GM12878 (cell line): Measurements from ENCODE around the gene DOK4. TPM values are rescaled to one million over a fixed set of nuclear protein-coding genes. Genes with fewer than 3 reads are reported as not detected.
A peak's percentile ranks its signal among the peaks of the same experiment; 100 is the strongest.

Experiments used
- CBX3 ChIP-seq: fragments of 200-600 bp; sonication (generic); IDR thresholded peaks from 2 replicates; pipeline ENCODE4 v1.6.1; 2016; ENCODE audit warnings: low read depth, borderline replicate concordance
- GATAD2B ChIP-seq: fragments of 450-650 bp; conservative IDR thresholded peaks from 2 replicates; pipeline ENCODE4 v1.6.1; 2017; ENCODE audit warnings: low read depth, mild to moderate bottlenecking, moderate library complexity
- IKZF1 ChIP-seq: fragments of 450-650 bp; conservative IDR thresholded peaks from 2 replicates; pipeline ENCODE4 v1.6.1; 2017; ENCODE audit warnings: antibody characterized with exemption, mild to moderate bottlenecking
- IKZF2 ChIP-seq, 2 experiments: fragments of 450-650 bp; IDR thresholded peaks; 2 replicates each; pipeline ENCODE4 v1.6.1; 2017; ENCODE audit warnings: mild to moderate bottlenecking in 2 of 2, moderate library complexity in 2 of 2
- KDM1A ChIP-seq: fragments of 200-600 bp; sonication (generic); IDR thresholded peaks from 2 replicates; pipeline ENCODE4 v1.6.1; 2016; ENCODE audit warnings: borderline replicate concordance
- LARP7 ChIP-seq: fragments of 450-650 bp; IDR thresholded peaks from 2 replicates; pipeline ENCODE4 v1.6.1; 2017; ENCODE audit warnings: mild to moderate bottlenecking
- NR2F1 ChIP-seq: fragments of 450-650 bp; conservative IDR thresholded peaks from 2 replicates; pipeline ENCODE4 v1.6.1; 2017; ENCODE audit warnings: mild to moderate bottlenecking
- SMARCA5 ChIP-seq: fragments of 450-650 bp; IDR thresholded peaks from 2 replicates; pipeline ENCODE4 v1.6.1; 2017; ENCODE audit warnings: mild to moderate bottlenecking
- SRF ChIP-seq, 2 experiments: IDR thresholded peaks; 2 replicates each; pipeline ENCODE4 v1.6.1; 2011; ENCODE audit warnings: low read depth in 2 of 2, low read length in 2 of 2, mild to moderate bottlenecking in 1 of 2, moderate library complexity in 1 of 2
- polyA plus RNA-seq, 11 experiments: library from polyadenylated mRNA; depleted of rRNA in 4 of 11; unstranded in 6 of 11; stranded (reverse) in 5 of 11; fragments of >200 nt; fragmentation: Nextera tagmentation in 4 of 11; fragmentation: Illumina TruSeq in 1 of 11; extraction: Ambion mirVana in 4 of 11; extraction: Trizol in 1 of 11; gene quantifications; 1 replicate in 1 of 11; 2 replicates in 10 of 11; pipeline versions ENCODE4 v1.2.1 to v1.2.3, GENCODE V29; 2011 to 2016; ENCODE audit warnings: inconsistent platforms in 2 of 11, missing spikeins in 2 of 11, low read depth in 1 of 11
- total RNA-seq, 4 experiments: library from RNA; depleted of rRNA in 3 of 4; stranded (reverse); fragments of >200 nt in 3 of 4; fragmentation: Illumina TruSeq in 1 of 4; extraction: Trizol in 1 of 4; gene quantifications; 2 replicates each; pipeline versions ENCODE4 v1.2.1 to v1.2.3, GENCODE V29; 2013 to 2021
- TF ChIP-seq, protein P1 (sequence below): fragments of 450-650 bp; IDR thresholded peaks from 2 replicates; pipeline ENCODE4 v1.6.1; 2016; ENCODE audit warnings: mild to moderate bottlenecking
- TF ChIP-seq, protein P2 (sequence below): fragments of 450-650 bp; IDR thresholded peaks from 2 replicates; pipeline ENCODE4 v1.6.1; 2017; ENCODE audit warnings: antibody characterized with exemption, mild to moderate bottlenecking, moderate library complexity
- TF ChIP-seq, protein P3 (sequence below): IDR thresholded peaks from 2 replicates; pipeline ENCODE4 v1.6.1; 2012; ENCODE audit warnings: low read depth, low read length, improper control_type of control experiment
- TF ChIP-seq, protein P4 (sequence below): fragments of 450-650 bp; IDR thresholded peaks from 2 replicates; pipeline ENCODE4 v1.6.1; 2016; ENCODE audit warnings: mild to moderate bottlenecking, moderate library complexity, borderline replicate concordance

DOK4 gene
- total and polyA plus RNA-seq, 10 of the 15 experiments (the other 5 are each of a cell fraction or from before 2014, with no cell fraction given), result 0.20 to 7.0 (median 2.4) TPM; not detected in 1

DNA sequence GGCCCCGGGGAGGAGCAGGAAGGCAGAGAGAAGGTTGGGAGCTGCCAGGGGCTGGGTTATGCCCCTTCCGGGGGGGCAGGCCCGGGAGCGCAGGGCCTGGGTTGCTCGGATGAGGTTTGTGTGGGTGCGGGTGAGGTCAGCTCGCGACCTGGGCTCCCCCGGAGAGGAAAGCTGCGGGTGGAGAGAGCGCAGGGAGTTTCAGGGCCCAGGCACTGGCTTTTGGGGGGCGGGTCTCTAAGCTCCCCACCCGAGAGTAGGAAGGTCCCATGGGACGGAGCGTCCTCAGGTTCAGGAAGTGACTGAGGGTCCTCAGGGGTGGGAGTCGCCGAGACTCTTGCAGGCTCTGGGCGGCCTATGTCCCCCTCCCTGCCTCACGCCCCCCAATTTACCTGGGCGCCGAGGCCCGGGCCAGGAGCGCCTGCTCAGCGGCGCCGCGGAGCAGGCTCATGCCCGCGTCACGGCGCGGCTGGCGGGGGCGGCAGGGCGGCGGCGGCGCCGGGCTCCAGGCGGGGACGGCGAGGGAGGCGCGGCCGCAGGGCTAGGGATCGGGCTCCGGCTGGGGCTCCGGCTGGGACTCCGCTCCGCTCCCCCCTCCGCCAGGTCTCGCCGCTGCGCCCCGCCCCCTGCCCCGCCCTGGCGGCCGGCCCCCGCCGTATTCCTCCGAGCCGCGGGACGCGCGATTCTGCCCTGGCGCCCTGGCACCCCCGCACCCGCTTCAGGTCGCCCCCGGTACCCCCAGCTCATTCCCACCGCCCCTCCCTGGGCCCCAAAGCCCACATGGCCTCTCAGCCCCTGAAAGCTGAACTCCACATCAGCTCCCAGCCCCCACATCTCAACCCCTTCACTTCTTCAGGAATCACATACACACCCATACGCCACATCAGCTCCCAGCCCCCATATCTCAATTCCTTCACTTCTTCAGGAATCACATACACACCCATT is at the start of gene DOK4 (continued):
- TF ChIP-seq, protein P1, sequence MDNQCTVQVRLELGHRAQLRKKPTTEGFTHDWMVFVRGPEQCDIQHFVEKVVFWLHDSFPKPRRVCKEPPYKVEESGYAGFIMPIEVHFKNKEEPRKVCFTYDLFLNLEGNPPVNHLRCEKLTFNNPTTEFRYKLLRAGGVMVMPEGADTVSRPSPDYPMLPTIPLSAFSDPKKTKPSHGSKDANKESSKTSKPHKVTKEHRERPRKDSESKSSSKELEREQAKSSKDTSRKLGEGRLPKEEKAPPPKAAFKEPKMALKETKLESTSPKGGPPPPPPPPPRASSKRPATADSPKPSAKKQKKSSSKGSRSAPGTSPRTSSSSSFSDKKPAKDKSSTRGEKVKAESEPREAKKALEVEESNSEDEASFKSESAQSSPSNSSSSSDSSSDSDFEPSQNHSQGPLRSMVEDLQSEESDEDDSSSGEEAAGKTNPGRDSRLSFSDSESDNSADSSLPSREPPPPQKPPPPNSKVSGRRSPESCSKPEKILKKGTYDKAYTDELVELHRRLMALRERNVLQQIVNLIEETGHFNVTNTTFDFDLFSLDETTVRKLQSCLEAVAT, result peak; percentile 84; the same call in 1 of the 2 replicates
- TF ChIP-seq LARP7 (peak; percentile 71; the same call in 1 of the 2 replicates), IKZF1 (peak; percentile 70; the same call in 1 of the 2 replicates), NR2F1 (peak; percentile 69), KDM1A (no peak), CBX3 (no peak), IKZF2 (IDR thresholded peaks at IDR 0.05) (peak in 1 of 2 experiments; percentile 15; a peak in 2 of 4 replicates), SMARCA5 (peak; percentile 85), GATAD2B (peak; percentile 75), SRF (IDR thresholded peaks at IDR 0.05; ENCODE audit: low read depth in 2 of 2, low read length in 2 of 2) (peak in 1 of 2 experiments; percentile 57; a peak in 1 of 4 replicates)
- TF ChIP-seq, protein P2, sequence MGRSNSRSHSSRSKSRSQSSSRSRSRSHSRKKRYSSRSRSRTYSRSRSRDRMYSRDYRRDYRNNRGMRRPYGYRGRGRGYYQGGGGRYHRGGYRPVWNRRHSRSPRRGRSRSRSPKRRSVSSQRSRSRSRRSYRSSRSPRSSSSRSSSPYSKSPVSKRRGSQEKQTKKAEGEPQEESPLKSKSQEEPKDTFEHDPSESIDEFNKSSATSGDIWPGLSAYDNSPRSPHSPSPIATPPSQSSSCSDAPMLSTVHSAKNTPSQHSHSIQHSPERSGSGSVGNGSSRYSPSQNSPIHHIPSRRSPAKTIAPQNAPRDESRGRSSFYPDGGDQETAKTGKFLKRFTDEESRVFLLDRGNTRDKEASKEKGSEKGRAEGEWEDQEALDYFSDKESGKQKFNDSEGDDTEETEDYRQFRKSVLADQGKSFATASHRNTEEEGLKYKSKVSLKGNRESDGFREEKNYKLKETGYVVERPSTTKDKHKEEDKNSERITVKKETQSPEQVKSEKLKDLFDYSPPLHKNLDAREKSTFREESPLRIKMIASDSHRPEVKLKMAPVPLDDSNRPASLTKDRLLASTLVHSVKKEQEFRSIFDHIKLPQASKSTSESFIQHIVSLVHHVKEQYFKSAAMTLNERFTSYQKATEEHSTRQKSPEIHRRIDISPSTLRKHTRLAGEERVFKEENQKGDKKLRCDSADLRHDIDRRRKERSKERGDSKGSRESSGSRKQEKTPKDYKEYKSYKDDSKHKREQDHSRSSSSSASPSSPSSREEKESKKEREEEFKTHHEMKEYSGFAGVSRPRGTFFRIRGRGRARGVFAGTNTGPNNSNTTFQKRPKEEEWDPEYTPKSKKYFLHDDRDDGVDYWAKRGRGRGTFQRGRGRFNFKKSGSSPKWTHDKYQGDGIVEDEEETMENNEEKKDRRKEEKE, result no peak
- TF ChIP-seq, protein P3, sequence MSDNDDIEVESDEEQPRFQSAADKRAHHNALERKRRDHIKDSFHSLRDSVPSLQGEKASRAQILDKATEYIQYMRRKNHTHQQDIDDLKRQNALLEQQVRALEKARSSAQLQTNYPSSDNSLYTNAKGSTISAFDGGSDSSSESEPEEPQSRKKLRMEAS, result no peak
- TF ChIP-seq, protein P4, sequence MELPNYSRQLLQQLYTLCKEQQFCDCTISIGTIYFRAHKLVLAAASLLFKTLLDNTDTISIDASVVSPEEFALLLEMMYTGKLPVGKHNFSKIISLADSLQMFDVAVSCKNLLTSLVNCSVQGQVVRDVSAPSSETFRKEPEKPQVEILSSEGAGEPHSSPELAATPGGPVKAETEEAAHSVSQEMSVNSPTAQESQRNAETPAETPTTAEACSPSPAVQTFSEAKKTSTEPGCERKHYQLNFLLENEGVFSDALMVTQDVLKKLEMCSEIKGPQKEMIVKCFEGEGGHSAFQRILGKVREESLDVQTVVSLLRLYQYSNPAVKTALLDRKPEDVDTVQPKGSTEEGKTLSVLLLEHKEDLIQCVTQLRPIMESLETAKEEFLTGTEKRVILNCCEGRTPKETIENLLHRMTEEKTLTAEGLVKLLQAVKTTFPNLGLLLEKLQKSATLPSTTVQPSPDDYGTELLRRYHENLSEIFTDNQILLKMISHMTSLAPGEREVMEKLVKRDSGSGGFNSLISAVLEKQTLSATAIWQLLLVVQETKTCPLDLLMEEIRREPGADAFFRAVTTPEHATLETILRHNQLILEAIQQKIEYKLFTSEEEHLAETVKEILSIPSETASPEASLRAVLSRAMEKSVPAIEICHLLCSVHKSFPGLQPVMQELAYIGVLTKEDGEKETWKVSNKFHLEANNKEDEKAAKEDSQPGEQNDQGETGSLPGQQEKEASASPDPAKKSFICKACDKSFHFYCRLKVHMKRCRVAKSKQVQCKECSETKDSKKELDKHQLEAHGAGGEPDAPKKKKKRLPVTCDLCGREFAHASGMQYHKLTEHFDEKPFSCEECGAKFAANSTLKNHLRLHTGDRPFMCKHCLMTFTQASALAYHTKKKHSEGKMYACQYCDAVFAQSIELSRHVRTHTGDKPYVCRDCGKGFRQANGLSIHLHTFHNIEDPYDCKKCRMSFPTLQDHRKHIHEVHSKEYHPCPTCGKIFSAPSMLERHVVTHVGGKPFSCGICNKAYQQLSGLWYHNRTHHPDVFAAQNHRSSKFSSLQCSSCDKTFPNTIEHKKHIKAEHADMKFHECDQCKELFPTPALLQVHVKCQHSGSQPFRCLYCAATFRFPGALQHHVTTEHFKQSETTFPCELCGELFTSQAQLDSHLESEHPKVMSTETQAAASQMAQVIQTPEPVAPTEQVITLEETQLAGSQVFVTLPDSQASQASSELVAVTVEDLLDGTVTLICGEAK, result peak; percentile 51; the same call in 1 of the 2 replicates
